ENCODE results near the gene DNTT.

DNA sequence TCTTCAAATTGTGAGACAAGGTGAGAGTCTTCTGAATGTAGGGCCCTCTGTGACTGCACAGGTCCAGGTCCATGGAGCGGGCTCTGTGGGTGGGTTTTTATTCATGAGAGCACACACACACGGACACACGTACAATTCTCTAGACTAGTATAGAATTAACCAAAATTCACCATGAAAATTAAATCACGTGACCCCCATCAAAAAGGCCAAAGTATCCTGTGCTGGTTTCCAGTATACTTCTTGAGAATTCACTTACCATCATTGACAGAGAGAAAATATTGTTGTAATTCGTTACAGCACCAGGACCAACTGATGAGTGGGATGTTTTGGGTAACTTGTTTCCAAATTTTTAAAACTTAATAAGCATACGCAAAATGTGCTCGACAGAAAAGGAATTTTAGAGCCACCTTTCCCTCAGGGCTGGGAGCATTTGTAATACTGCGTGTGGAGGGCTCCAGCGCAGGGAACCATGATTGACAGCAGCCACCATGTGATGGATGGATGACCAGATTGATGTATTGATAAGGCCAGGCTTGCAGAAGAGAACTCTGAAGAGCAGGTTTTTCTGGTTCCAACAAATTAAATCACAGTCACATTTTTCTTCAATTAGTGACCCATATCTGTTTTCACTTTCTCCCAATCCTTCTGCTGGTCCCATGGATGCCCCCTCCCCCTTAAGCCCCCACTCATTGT lies 14.9 kb upstream of the DNTT start:
- no peak for TF ChIP-seq POLR2AphosphoS5 (IDR thresholded peaks at IDR 0.05; ENCODE audit: low read depth)
- TF ChIP-seq, protein P1, sequence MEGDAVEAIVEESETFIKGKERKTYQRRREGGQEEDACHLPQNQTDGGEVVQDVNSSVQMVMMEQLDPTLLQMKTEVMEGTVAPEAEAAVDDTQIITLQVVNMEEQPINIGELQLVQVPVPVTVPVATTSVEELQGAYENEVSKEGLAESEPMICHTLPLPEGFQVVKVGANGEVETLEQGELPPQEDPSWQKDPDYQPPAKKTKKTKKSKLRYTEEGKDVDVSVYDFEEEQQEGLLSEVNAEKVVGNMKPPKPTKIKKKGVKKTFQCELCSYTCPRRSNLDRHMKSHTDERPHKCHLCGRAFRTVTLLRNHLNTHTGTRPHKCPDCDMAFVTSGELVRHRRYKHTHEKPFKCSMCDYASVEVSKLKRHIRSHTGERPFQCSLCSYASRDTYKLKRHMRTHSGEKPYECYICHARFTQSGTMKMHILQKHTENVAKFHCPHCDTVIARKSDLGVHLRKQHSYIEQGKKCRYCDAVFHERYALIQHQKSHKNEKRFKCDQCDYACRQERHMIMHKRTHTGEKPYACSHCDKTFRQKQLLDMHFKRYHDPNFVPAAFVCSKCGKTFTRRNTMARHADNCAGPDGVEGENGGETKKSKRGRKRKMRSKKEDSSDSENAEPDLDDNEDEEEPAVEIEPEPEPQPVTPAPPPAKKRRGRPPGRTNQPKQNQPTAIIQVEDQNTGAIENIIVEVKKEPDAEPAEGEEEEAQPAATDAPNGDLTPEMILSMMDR (conservative IDR thresholded peaks at IDR 0.05; ENCODE audit: low read depth in 2 of 2): no peak

All from GM23338 (cell line).